ENCODE data around the gene CPED1.
"Not testable (repeated sequence)": the region's sequence is repeated elsewhere in the genome, so short reads cannot be mapped to it uniquely, and the experiment has no call there.

GRCh38 chr7:121067717-121068116 is 79.2 kb downstream of the CPED1 start:
- TF ChIP-seq EZH2 (IDR thresholded peaks at IDR 0.05; ENCODE audit: low read length, missing control alignments); CTCF (conservative IDR thresholded peaks at IDR 0.05 in 1 of 2, IDR thresholded peaks at IDR 0.05 in 1 of 2; ENCODE audit: low read depth in 1 of 2, low read length in 2 of 2): not testable (repeated sequence)

Data from fibroblast of lung (primary cell).